ENCODE data around the gene ATM.

Gene ATM

GRCh38 chr11:108222574-108223347 is at the start of gene ATM, which contains the start of gene NPAT (continued):
- TF ChIP-seq, protein P1, sequence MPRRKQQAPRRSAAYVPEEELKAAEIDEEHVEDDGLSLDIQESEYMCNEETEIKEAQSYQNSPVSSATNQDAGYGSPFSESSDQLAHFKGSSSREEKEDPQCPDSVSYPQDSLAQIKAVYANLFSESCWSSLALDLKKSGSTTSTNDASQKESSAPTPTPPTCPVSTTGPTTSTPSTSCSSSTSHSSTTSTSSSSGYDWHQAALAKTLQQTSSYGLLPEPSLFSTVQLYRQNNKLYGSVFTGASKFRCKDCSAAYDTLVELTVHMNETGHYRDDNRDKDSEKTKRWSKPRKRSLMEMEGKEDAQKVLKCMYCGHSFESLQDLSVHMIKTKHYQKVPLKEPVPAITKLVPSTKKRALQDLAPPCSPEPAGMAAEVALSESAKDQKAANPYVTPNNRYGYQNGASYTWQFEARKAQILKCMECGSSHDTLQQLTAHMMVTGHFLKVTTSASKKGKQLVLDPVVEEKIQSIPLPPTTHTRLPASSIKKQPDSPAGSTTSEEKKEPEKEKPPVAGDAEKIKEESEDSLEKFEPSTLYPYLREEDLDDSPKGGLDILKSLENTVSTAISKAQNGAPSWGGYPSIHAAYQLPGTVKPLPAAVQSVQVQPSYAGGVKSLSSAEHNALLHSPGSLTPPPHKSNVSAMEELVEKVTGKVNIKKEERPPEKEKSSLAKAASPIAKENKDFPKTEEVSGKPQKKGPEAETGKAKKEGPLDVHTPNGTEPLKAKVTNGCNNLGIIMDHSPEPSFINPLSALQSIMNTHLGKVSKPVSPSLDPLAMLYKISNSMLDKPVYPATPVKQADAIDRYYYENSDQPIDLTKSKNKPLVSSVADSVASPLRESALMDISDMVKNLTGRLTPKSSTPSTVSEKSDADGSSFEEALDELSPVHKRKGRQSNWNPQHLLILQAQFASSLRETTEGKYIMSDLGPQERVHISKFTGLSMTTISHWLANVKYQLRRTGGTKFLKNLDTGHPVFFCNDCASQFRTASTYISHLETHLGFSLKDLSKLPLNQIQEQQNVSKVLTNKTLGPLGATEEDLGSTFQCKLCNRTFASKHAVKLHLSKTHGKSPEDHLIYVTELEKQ (tag by site-specific recombination; IDR thresholded peaks at IDR 0.05; ENCODE audit: borderline replicate concordance): no peak
- TF ChIP-seq, protein P2, sequence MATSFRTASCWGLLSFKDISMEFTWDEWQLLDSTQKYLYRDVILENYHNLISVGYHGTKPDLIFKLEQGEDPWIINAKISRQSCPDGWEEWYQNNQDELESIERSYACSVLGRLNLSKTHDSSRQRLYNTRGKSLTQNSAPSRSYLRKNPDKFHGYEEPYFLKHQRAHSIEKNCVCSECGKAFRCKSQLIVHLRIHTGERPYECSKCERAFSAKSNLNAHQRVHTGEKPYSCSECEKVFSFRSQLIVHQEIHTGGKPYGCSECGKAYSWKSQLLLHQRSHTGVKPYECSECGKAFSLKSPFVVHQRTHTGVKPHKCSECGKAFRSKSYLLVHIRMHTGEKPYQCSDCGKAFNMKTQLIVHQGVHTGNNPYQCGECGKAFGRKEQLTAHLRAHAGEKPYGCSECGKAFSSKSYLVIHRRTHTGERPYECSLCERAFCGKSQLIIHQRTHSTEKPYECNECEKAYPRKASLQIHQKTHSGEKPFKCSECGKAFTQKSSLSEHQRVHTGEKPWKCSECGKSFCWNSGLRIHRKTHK (tag by site-specific recombination; IDR thresholded peaks at IDR 0.05): no peak
- TF ChIP-seq ZNF623 (tag by site-specific recombination; IDR thresholded peaks at IDR 0.05) (no peak), ZNF398 (tag by site-specific recombination; IDR thresholded peaks at IDR 0.05) (no peak), ZNF610 (tag by site-specific recombination; IDR thresholded peaks at IDR 0.05; ENCODE audit: borderline replicate concordance) (peak; percentile 52; the same call in 1 of the 2 replicates), ZNF280D (tag by site-specific recombination; IDR thresholded peaks at IDR 0.05) (no peak), ZNF580 (tag by site-specific recombination; IDR thresholded peaks at IDR 0.05) (peak; percentile 94), ZNF600 (tag by site-specific recombination; IDR thresholded peaks at IDR 0.05) (peak; percentile 92), ZNF350 (tag by site-specific recombination; IDR thresholded peaks at IDR 0.05) (no peak), ZNF366 (tag by site-specific recombination; conservative IDR thresholded peaks at IDR 0.05) (peak; percentile 94), ZNF571 (tag by site-specific recombination; IDR thresholded peaks at IDR 0.05) (no peak), ZNF221 (tag by site-specific recombination; IDR thresholded peaks at IDR 0.05; ENCODE audit: borderline replicate concordance) (no peak), SP2 (tag by site-specific recombination; IDR thresholded peaks at IDR 0.05) (peak; percentile 94), ZNF843 (tag by site-specific recombination; IDR thresholded peaks at IDR 0.05) (0 out of 2 replicates have a peak, but pooled peaks have one; percentile 25), ZNF426 (tag by site-specific recombination; IDR thresholded peaks at IDR 0.05) (no peak), ZFP69B (tag by site-specific recombination; IDR thresholded peaks at IDR 0.05) (0 out of 2 replicates have a peak, but pooled peaks have one; percentile 23), ZNF701 (tag by site-specific recombination; IDR thresholded peaks at IDR 0.05) (no peak), ZNF548 (tag by site-specific recombination; IDR thresholded peaks at IDR 0.05) (no peak), ZNF24 (tag by site-specific recombination; IDR thresholded peaks at IDR 0.05) (0 out of 2 replicates have a peak, but pooled peaks have one; percentile 20), ZNF510 (tag by site-specific recombination; IDR thresholded peaks at IDR 0.05; ENCODE audit: insufficient replicate concordance) (no peak), ZBTB1 (tag by site-specific recombination; IDR thresholded peaks at IDR 0.05) (no peak), ZBTB17 (tag by site-specific recombination; IDR thresholded peaks at IDR 0.05) (peak; percentile 80), ZXDB (tag by site-specific recombination; IDR thresholded peaks at IDR 0.05) (peak; percentile 72)
- TF ChIP-seq, protein P3, sequence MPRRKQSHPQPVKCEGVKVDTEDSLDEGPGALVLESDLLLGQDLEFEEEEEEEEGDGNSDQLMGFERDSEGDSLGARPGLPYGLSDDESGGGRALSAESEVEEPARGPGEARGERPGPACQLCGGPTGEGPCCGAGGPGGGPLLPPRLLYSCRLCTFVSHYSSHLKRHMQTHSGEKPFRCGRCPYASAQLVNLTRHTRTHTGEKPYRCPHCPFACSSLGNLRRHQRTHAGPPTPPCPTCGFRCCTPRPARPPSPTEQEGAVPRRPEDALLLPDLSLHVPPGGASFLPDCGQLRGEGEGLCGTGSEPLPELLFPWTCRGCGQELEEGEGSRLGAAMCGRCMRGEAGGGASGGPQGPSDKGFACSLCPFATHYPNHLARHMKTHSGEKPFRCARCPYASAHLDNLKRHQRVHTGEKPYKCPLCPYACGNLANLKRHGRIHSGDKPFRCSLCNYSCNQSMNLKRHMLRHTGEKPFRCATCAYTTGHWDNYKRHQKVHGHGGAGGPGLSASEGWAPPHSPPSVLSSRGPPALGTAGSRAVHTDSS (tag by site-specific recombination; IDR thresholded peaks at IDR 0.05): no peak
- TF ChIP-seq, protein P4, sequence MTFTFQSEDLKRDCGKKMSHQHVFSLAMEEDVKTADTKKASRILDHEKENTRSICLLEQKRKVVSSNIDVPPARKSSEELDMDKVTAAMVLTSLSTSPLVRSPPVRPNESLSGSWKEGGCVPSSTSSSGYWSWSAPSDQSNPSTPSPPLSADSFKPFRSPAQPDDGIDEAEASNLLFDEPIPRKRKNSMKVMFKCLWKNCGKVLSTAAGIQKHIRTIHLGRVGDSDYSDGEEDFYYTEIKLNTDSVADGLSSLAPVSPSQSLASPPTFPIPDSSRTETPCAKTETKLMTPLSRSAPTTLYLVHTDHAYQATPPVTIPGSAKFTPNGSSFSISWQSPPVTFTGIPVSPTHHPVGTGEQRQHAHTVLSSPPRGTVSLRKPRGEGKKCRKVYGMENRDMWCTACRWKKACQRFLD (tag by site-specific recombination; IDR thresholded peaks at IDR 0.05): no peak
